ES-I3 (cell line): Measurements from ENCODE around the gene ALOX5AP.

Experiments
- H3K36me3 ChIP-seq: 2 replicates; pipeline ENCODE4 v1.6.1; 2013; ENCODE audit warnings: mild to moderate bottlenecking, low read length, control low read depth, moderate library complexity; ENCODE audit not compliant: insufficient read depth
- H3K4me1 ChIP-seq: 2 replicates; pipeline ENCODE4 v1.6.1; 2013; ENCODE audit warnings: mild to moderate bottlenecking, control low read depth, low read length; ENCODE audit not compliant: insufficient read depth
- H3K9ac ChIP-seq: 2 replicates; pipeline ENCODE4 v1.6.1; 2013; ENCODE audit warnings: low read depth, mild to moderate bottlenecking, low read length, moderate library complexity
- H3K9me3 ChIP-seq: 2 replicates; pipeline ENCODE4 v1.6.1; 2013; ENCODE audit warnings: mild to moderate bottlenecking, low read length, moderate library complexity; ENCODE audit not compliant: control insufficient read depth, insufficient read depth

Gene ALOX5AP

DNA sequence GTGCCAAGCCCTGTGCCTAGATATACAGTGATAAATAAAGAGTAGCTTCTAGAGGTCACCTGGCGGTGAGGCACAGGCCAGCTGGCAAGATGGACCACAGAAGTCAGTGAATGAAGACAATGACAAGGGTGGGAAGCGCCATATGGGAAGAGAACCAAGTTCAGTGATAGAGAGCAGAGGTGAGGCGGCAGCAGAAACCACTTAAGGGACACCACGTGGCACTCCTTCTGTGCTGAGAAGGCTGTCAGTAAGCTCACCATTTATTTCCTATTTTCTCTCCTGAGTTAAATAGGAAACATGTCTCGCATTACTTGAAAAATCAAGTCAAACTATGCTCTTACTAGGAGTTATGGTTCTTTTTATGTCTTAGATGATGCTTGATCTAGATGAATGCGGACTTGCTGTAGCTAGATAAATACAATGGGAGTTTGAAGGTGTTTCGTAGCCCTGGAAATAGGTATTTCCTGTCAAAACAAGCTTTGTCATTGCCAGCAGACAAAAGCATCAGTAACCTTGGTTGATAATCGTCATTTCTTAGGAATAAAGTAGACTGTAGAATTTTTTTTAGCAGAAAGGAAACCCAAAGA is 17.8 kb downstream of the ALOX5AP start:
- Histone ChIP-seq H3K9ac (no peak overlapping the region), H3K9me3 (no peaks in the 10 kb centered on the region), H3K36me3 (no peaks in the 10 kb centered on the region), H3K4me1 (no peaks in the 10 kb centered on the region)

DNA sequence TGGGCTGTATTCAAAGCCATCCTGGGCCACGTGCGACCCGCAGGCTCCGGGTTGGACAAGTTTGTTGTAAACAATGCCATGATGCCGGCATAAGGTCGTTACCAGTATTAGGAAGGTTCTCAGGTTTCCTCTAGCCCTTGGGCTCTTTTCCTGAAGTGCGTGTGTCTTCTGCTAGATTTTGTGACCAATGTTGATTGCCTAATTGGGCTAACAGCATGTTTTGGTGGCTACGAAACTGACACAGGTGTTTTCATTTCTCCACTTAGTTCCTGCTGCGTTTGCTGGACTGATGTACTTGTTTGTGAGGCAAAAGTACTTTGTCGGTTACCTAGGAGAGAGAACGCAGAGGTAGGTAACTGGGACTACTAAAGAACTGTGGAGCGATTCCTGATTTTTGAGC is 20.3 kb downstream of the ALOX5AP start:
- H3K9ac ChIP-seq, result no peak overlapping the region
- no peaks in the 10 kb centered on the region for H3K36me3 ChIP-seq
- no peaks in the 10 kb centered on the region for H3K4me1 ChIP-seq

DNA sequence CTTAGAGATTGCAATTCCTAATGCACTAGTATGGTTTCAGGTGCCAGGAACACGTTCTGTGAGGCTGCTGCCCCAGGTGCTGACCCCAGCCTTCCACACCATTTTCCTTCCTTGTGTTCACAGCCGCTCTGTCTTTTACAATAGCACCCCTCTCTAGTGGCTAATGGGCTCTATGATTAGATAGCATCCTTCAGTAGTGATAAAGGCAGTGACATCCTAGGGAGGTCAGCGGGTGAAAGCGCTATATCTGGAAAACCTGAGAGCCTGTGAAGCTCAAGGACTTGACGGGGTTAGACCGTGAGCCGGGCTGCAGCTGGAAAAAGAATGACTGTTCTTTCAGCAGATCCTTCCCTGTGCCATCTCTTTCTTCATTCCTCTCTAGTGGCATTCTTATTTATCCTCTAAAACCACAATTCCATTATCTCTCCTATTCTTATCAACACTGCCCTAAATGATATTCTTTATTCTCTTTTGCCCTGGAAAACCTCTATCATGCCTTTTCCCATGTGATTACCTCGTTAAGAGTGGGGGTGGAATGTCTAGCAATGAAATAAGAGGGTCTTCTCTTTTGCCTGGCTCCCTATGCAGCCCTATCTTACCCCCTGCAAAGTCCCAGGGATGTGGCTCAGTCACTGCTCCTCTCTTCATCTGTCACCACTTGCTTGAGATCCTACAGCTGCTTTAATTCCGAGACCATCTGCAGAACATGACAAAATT is 21.8 kb downstream of the ALOX5AP start:
- no peaks in the 10 kb centered on the region for H3K4me1 ChIP-seq
- no peak overlapping the region for H3K9ac ChIP-seq
- no peaks in the 10 kb centered on the region for H3K36me3 ChIP-seq

More for the DNA sequence above, 20.3 kb downstream of the ALOX5AP start:
- H3K9me3 ChIP-seq, result no peaks in the 10 kb centered on the region

DNA sequence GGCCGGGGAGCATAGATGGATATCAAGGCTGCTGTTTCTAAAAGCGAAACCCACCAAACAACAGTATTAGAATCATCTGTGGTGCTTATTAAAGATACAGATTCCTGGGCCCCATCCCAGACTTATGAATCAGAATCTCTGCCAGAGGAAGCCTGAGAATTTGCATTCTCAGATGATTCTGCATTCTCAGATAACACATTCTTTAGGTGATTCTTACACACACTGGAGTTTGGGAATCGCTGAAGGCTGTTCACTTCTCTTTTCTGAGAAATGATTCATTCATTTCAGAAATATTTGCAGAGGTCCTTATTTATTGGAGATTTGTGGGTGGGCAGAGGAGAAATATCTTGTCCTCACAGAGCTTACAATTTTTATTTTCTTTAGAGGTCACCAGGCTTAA is 24.4 kb downstream of the ALOX5AP start:
- no peaks in the 10 kb centered on the region for H3K36me3 ChIP-seq
- no peaks in the 10 kb centered on the region for H3K9me3 ChIP-seq
- H3K4me1 ChIP-seq, result no peaks in the 10 kb centered on the region
- no peak overlapping the region for H3K9ac ChIP-seq

More for the DNA sequence above, 21.8 kb downstream of the ALOX5AP start:
- no peaks in the 10 kb centered on the region for H3K9me3 ChIP-seq

DNA sequence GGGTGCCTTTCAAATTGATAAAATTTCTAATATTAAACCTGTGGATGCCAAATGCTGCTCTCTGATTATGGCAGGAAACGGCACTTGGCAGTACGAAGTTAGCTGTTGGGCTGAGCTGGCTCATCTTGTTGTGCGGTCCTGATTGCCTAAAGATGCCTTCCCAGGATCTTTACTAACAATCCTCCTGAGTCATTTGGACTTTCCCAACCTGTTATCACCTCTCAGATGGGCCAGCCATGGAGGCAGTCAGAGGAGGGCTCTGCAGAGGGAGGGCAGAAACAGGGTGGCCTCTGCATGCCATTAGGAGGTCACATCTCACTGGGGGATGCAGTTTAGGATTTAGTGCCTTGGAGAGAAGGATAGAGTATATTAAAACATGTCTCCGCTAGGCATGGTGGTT is 27.3 kb downstream of the ALOX5AP start:
- Histone ChIP-seq H3K9ac (no peak overlapping the region), H3K4me1 (no peaks in the 10 kb centered on the region), H3K36me3 (no peaks in the 10 kb centered on the region)

DNA sequence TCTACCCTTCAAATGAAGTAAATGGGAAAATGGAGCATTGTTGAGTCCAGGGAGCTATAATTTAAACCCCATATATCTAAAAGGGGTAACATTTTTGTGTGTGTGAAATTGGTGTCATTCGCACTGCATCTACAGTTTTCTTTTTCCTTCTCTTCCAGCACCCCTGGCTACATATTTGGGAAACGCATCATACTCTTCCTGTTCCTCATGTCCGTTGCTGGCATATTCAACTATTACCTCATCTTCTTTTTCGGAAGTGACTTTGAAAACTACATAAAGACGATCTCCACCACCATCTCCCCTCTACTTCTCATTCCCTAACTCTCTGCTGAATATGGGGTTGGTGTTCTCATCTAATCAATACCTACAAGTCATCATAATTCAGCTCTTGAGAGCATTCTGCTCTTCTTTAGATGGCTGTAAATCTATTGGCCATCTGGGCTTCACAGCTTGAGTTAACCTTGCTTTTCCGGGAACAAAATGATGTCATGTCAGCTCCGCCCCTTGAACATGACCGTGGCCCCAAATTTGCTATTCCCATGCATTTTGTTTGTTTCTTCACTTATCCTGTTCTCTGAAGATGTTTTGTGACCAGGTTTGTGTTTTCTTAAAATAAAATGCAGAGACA is 28.6 kb downstream of the ALOX5AP start:
- Histone ChIP-seq H3K4me1 (no peaks in the 10 kb centered on the region), H3K9me3 (no peaks in the 10 kb centered on the region), H3K9ac (no peak overlapping the region), H3K36me3 (no peaks in the 10 kb centered on the region)

More for the DNA sequence above, 27.3 kb downstream of the ALOX5AP start:
- no peaks in the 10 kb centered on the region for H3K9me3 ChIP-seq

DNA sequence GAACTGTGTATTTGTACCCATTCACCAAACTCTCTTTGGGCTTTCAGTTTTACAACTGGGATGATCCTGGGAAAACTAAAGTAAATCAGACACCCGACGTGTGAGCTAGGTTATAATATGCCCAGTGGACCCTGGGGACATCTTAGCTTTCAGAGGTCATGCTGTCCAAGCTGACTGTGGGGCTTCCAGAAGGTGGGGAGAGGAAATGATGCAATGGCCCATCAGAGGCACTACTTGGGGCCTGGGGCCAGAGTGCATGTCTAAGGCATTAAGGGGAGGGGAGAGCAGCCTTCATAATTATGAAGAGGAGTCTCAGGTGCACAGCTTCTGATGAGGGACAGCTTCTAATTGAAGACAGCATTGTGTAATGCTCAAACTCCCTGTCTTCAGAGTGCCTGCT is 30.9 kb downstream of the ALOX5AP start:
- Histone ChIP-seq H3K4me1 (no peaks in the 10 kb centered on the region), H3K36me3 (no peaks in the 10 kb centered on the region), H3K9me3 (no peaks in the 10 kb centered on the region), H3K9ac (no peak overlapping the region)

DNA sequence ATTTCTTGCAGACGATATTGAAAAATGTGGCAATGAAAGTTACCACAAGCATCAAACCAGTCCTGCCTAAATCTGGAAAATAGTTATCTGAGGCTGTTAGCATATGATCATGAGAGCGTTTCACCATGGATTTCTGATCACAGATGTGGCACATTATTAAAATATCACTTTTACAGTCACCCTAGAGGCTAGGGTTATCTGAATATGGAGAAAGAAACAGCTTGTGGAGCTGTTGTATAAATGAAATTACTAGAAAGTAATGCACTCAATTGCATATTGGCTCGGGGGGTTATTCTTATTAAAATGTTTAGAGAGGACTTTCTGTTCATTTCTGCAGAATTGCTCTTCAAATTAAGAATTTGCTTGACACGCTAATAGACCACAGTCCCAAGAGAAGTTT is 35.6 kb downstream of the ALOX5AP start:
- Histone ChIP-seq H3K9me3 (no peaks in the 10 kb centered on the region), H3K4me1 (no peaks in the 10 kb centered on the region), H3K9ac (no peak overlapping the region)

DNA sequence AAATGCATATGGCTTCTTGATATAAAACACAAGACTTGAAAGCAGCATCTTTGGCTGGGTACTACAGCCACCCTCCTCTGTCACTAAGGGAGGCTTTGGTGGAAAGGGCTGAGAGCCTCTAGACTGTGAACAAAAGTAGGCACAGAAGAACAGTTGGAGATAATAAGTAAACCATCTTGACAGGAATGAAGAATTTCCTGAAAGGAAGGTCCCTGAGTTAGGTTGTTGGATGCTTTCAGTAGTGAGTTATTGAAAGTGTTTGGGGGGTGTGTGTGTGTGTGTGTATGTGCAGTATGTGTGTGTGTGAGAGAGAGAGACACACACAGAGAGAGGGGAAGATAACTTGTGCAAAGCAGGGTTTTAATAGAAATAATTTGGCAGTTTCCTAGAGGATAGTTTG is 38.2 kb downstream of the ALOX5AP start:
- no peaks in the 10 kb centered on the region for H3K36me3 ChIP-seq
- no peaks in the 10 kb centered on the region for H3K9me3 ChIP-seq
- no peak overlapping the region for H3K9ac ChIP-seq
- H3K4me1 ChIP-seq, result no peaks in the 10 kb centered on the region

More for the DNA sequence above, 35.6 kb downstream of the ALOX5AP start:
- H3K36me3 ChIP-seq, result no peaks in the 10 kb centered on the region

DNA sequence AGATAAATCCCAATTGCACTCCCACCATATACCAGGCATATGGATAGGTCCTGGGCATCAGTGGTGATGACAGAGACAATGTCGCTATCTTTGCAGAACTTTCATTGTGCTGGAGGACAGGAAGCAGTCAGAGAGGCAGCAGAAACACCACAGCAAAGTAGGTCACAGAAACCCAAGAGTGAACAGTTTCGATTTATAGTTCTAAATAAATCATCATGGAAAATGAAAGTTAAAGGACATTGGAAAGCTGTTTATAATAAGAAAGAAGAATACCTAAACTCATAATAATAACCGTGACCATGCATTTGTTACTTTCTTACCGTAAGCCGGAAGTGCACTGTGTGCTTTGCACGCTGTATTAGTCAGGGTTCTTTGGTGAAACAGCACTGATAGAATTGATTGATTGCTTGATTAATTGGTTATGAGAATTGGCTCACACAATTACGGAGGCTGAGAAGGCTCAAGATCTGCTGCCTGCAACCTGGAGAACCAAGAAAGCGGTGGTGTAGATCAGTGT is 38.9 kb downstream of the ALOX5AP start:
- H3K9me3 ChIP-seq, result no peaks in the 10 kb centered on the region
- no peak overlapping the region for H3K9ac ChIP-seq
- H3K36me3 ChIP-seq, result no peaks in the 10 kb centered on the region
- H3K4me1 ChIP-seq, result no peaks in the 10 kb centered on the region

DNA sequence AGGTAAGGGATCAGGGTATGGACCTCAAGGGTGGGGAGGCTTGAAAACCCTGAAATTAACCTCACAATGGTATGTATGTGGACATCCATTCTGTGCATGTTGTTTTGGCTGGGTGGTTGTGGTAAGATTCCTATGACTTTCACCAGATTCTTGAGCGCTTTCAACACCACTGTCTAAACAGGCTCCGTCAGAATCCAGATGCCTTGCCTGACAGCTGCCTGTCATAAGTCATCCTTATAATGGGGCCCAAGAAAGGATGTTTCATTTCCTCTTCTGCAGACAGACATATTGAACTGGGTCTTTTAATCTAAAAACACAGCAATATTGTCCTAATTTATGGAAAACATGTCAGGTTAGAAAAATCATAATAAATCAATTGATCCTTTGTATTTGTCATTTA is 41.3 kb downstream of the ALOX5AP start:
- H3K4me1 ChIP-seq, result no peaks in the 10 kb centered on the region
- no peaks in the 10 kb centered on the region; the same call in 1 of the 2 replicates for H3K9me3 ChIP-seq
- no peaks in the 10 kb centered on the region for H3K36me3 ChIP-seq
- H3K9ac ChIP-seq, result no peak overlapping the region

DNA sequence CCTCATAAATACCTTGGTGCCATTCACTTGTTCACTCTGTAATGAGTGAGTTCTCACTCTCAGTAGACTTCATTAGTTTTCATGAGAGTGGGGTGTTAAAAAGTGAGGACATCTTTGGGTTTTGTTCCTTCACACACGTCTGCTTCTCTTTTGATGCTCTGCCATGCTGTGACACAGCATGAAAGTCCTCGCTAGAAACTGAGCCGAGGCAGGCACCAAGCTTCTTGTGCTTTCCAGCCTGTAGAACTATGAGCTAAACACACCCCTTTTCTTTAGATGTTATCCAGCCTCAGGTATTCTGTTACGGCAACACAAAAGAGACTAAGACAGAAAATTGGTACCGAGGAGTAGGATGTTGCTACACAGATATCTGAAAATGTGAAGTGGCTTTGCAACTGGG is 43.7 kb downstream of the ALOX5AP start:
- no peaks in the 10 kb centered on the region for H3K4me1 ChIP-seq
- H3K36me3 ChIP-seq, result no peaks in the 10 kb centered on the region
- no peak overlapping the region for H3K9ac ChIP-seq
- H3K9me3 ChIP-seq, result no peaks in the 10 kb centered on the region; the same call in 1 of the 2 replicates

DNA sequence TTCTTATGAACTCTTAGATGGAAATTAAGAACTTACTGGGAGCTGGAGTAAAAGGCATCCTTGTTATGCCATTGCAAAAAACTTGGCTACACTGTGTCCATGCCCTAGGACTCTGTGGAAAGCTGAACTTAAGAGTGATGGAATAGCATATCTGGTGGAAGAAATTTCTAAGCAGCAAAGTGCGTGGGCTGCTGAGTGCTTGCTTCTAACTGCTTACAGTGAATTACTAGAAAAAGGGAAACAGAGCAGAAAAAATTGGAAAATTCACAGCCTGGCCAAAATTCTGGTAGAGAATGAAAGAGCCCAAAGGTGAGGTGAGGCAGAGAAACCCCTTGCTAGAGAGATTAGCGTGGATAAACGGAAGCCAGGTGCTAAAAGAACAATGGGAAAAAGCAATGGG is 44.3 kb downstream of the ALOX5AP start:
- no peak overlapping the region for H3K9ac ChIP-seq
- H3K36me3 ChIP-seq, result no peaks in the 10 kb centered on the region
- H3K4me1 ChIP-seq, result no peaks in the 10 kb centered on the region
- H3K9me3 ChIP-seq, result no peaks in the 10 kb centered on the region; the same call in 1 of the 2 replicates

DNA sequence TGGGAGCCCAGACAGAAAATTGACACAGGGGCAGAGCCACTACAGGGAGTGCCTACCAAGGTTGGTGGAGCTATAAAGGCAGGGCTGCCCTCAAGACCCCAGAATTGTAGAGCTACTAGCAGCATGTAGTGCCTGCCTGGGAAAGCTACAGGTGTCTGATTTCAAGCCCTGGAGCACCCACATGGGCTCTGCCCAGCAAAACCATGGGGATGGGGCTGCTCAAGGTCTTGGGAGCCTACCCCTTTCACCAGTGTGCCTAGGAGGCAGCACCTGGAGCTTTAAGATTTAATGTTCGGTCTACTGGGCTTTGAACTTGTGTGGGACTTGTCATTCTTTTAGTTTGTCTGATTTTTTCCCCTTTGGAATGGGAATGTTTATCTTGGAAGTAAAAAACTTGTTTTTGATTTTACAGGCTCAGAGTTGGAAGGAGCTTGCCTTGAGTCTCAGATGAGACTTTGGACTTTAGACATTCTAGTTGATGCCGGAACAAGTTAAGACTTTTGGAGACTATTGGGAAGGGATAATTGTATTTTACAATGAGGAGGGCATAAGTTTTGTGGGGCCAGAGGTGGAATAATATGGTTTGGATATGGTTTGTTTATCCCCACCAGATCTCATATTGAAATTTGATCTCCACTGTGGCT is 45.1 kb downstream of the ALOX5AP start:
- no peak overlapping the region for H3K9ac ChIP-seq
- H3K9me3 ChIP-seq, result no peaks in the 10 kb centered on the region; the same call in 1 of the 2 replicates
- H3K4me1 ChIP-seq, result no peaks in the 10 kb centered on the region
- no peaks in the 10 kb centered on the region for H3K36me3 ChIP-seq
